GM19452 (cell line): ENCODE measurements around the gene RTKN.
"Not testable (repeated sequence)": the region's sequence is repeated elsewhere in the genome, so short reads cannot be mapped to it uniquely, and the experiment has no call there.

Experiments used
- ATAC-seq: cut with Tn5 transposase; IDR thresholded peaks from one replicate; pipeline ENCODE4 v1.9.1; 2021; ENCODE audit not compliant: unreplicated experiment

RTKN gene

GRCh38 chr2:74439373-74439772 is 2.4 kb downstream of the RTKN start:
- no peak for ATAC-seq

- no peak for ATAC-seq
Observed at GRCh38 chr2:74438248-74438647, 3.5 kb downstream of the RTKN start.

- ATAC-seq = no peak
Observed at GRCh38 chr2:74436848-74437695, 4.7 kb downstream of the RTKN start.

GRCh38 chr2:74436111-74436805 is 5.5 kb downstream of the RTKN start:
- ATAC-seq = no peak

- no peak for ATAC-seq
Observed at GRCh38 chr2:74430502-74430901, 11.2 kb downstream of the RTKN start.

GRCh38 chr2:74429487-74430451 is 12.0 kb downstream of the RTKN start:
- ATAC-seq = no peak

GRCh38 chr2:74428675-74429074 is 13.1 kb downstream of the RTKN start:
- no peak for ATAC-seq

- ATAC-seq = no peak
Observed at GRCh38 chr2:74427551-74427950, 14.2 kb downstream of the RTKN start.

- no peak for ATAC-seq
Observed at GRCh38 chr2:74426181-74426758, 15.5 kb downstream of the RTKN start.

GRCh38 chr2:74425523-74425922 is 16.2 kb downstream of the RTKN start:
- no peak for ATAC-seq

GRCh38 chr2:74424995-74425406 is 16.7 kb downstream of the RTKN start:
- no peak for ATAC-seq

- no peak for ATAC-seq
Observed at GRCh38 chr2:74424139-74424992, 17.4 kb downstream of the RTKN start.

- no peak for ATAC-seq
Observed at GRCh38 chr2:74423231-74424095, 18.3 kb downstream of the RTKN start.

GRCh38 chr2:74421221-74421870 is 20.4 kb downstream of the RTKN start, which contains the start of the genes C2orf81 and WDR54:
Gene C2orf81 (minus strand): TSS chr2:74421619. CDS start chr2:74421560, 59 bp downstream.
Gene WDR54 (plus strand): TSS chr2:74421730. CDS start chr2:74422154, 424 bp downstream.
- peak; percentile 93 for ATAC-seq

GRCh38 chr2:74420443-74421103 is 21.2 kb downstream of the RTKN start:
- ATAC-seq = not testable (repeated sequence)

GRCh38 chr2:74420006-74420405 is 21.7 kb downstream of the RTKN start:
- ATAC-seq = no peak

- ATAC-seq = no peak
Observed at GRCh38 chr2:74419345-74419744, 22.4 kb downstream of the RTKN start.

- no peak for ATAC-seq
Observed at GRCh38 chr2:74418312-74418711, 23.4 kb downstream of the RTKN start.
